SK-N-SH treated with all-trans-retinoic acid at 6 μM for 48 hours (cell line): Measurements from ENCODE around the gene RGMA.

Source experiments
- ATAC-seq: fragments of 200-7000 bp; cut with Tn5 transposase; 3 replicates; pipeline ENCODE4 v1.9.1; 2020; ENCODE audit warnings: mild to moderate bottlenecking, moderate library complexity
- ARNTL ChIP-seq: fragments of 450-650 bp; formaldehyde crosslinking; IDR thresholded peaks from 2 replicates; pipeline ENCODE4 v1.5.0; 2020; ENCODE audit warnings: low read depth, mild to moderate bottlenecking, moderate library complexity, borderline replicate concordance
- CREB5 ChIP-seq: fragments of 250-450 bp; sonication (Bioruptor Pico); IDR thresholded peaks from 2 replicates; pipeline ENCODE4 v1.5.1; 2020; ENCODE audit warnings: low read depth, mild to moderate bottlenecking, moderate library complexity
- CSDC2 ChIP-seq: fragments of 250-450 bp; sonication (Bioruptor Pico); IDR thresholded peaks from 2 replicates; pipeline ENCODE4 v1.5.0; 2020; ENCODE audit warnings: mild to moderate bottlenecking, moderate library complexity
- GLIS3 ChIP-seq: fragments of 250-450 bp; sonication (Bioruptor Pico); IDR thresholded peaks from 2 replicates; pipeline ENCODE4 v1.5.0; 2020; ENCODE audit warnings: mild to moderate bottlenecking, moderate library complexity
- ISL1 ChIP-seq: fragments of 250-450 bp; sonication (Bioruptor Pico); IDR thresholded peaks from 2 replicates; pipeline ENCODE4 v2.1.2; 2022; ENCODE audit warnings: mild to moderate bottlenecking, moderate library complexity
- OSR1 ChIP-seq: fragments of 250-450 bp; sonication (Bioruptor Pico); IDR thresholded peaks from 2 replicates; pipeline ENCODE4 v1.8.0; 2022; ENCODE audit warnings: moderate library complexity, mild to moderate bottlenecking, inconsistent platforms
- PATZ1 ChIP-seq: fragments of 250-450 bp; sonication (Bioruptor Pico); IDR thresholded peaks from 2 replicates; pipeline ENCODE4 v1.8.0; 2020; ENCODE audit warnings: mild to moderate bottlenecking, moderate library complexity, borderline replicate concordance
- PPARA ChIP-seq: fragments of 250-450 bp; sonication (Bioruptor Pico); IDR thresholded peaks from 2 replicates; pipeline ENCODE4 v1.5.0; 2020; ENCODE audit warnings: mild to moderate bottlenecking, borderline replicate concordance
- RARB ChIP-seq: fragments of 250-450 bp; sonication (Bioruptor Pico); IDR thresholded peaks from 2 replicates; pipeline ENCODE4 v1.8.0; 2021; ENCODE audit warnings: mild to moderate bottlenecking, moderate library complexity
- SNAI2 ChIP-seq: fragments of 250-450 bp; sonication (Bioruptor Pico); IDR thresholded peaks from 2 replicates; pipeline ENCODE4 v1.5.0; 2020; ENCODE audit warnings: mild to moderate bottlenecking, moderate library complexity
- TCF4 ChIP-seq: fragments of 250-450 bp; sonication (Bioruptor Pico); IDR thresholded peaks from 2 replicates; pipeline ENCODE4 v1.8.0; 2021; ENCODE audit warnings: mild to moderate bottlenecking, moderate library complexity, borderline replicate concordance
- TOX ChIP-seq: fragments of 250-450 bp; sonication (Bioruptor Pico); IDR thresholded peaks from 2 replicates; pipeline ENCODE4 v1.8.0; 2021; ENCODE audit warnings: mild to moderate bottlenecking, moderate library complexity, borderline replicate concordance
- ZC3H10 ChIP-seq: fragments of 250-450 bp; sonication (Bioruptor Pico); IDR thresholded peaks from 2 replicates; pipeline ENCODE4 v1.5.1; 2021; ENCODE audit warnings: mild to moderate bottlenecking, moderate library complexity
- ZFP3 ChIP-seq: fragments of 250-450 bp; sonication (Bioruptor Pico); IDR thresholded peaks from 2 replicates; pipeline ENCODE4 v1.5.0; 2020; ENCODE audit warnings: mild to moderate bottlenecking, moderate library complexity
- ZFP30 ChIP-seq: fragments of 450-650 bp; formaldehyde crosslinking; IDR thresholded peaks from 2 replicates; pipeline ENCODE4 v1.5.0; 2022; ENCODE audit warnings: mild to moderate bottlenecking, moderate library complexity
- ZNF565 ChIP-seq: fragments of 450-650 bp; formaldehyde crosslinking; conservative IDR thresholded peaks from 2 replicates; pipeline ENCODE4 v1.5.0; 2020; ENCODE audit warnings: low read depth, mild to moderate bottlenecking, moderate library complexity
- ZNF70 ChIP-seq: fragments of 450-650 bp; formaldehyde crosslinking; IDR thresholded peaks from 2 replicates; pipeline ENCODE4 v1.5.0; 2020; ENCODE audit warnings: mild to moderate bottlenecking, moderate library complexity
- ZNF8 ChIP-seq: fragments of 450-650 bp; formaldehyde crosslinking; IDR thresholded peaks from 2 replicates; pipeline ENCODE4 v1.5.0; 2020; ENCODE audit warnings: mild to moderate bottlenecking, moderate library complexity
- TF ChIP-seq, protein P1 (sequence below): fragments of 250-450 bp; sonication (Bioruptor Pico); IDR thresholded peaks from 2 replicates; pipeline ENCODE4 v1.5.1; 2021; ENCODE audit warnings: mild to moderate bottlenecking, moderate library complexity
- TF ChIP-seq, protein P2 (sequence below): fragments of 250-450 bp; sonication (Bioruptor Pico); IDR thresholded peaks from 2 replicates; pipeline ENCODE4 v1.8.0; 2021; ENCODE audit warnings: low read depth, mild to moderate bottlenecking, moderate library complexity, borderline replicate concordance

RGMA gene

GRCh38 chr15:93048426-93048721, 40.6 kb downstream of the RGMA start:
- TF ChIP-seq PPARA (CRISPR knock-in tag) (no peak), SNAI2 (CRISPR knock-in tag) (no peak), ZNF70 (no peak), CREB5 (CRISPR knock-in tag) (no peak), ZNF8 (no peak), TCF4 (CRISPR knock-in tag) (no peak)
- no peak for ATAC-seq

- TF ChIP-seq TCF4 (CRISPR knock-in tag) = no peak
- TF ChIP-seq, protein P1, sequence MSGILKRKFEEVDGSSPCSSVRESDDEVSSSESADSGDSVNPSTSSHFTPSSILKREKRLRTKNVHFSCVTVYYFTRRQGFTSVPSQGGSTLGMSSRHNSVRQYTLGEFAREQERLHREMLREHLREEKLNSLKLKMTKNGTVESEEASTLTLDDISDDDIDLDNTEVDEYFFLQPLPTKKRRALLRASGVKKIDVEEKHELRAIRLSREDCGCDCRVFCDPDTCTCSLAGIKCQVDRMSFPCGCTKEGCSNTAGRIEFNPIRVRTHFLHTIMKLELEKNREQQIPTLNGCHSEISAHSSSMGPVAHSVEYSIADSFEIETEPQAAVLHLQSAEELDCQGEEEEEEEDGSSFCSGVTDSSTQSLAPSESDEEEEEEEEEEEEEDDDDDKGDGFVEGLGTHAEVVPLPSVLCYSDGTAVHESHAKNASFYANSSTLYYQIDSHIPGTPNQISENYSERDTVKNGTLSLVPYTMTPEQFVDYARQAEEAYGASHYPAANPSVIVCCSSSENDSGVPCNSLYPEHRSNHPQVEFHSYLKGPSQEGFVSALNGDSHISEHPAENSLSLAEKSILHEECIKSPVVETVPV (CRISPR knock-in tag) = no peak
- TF ChIP-seq RARB = no peak
- TF ChIP-seq, protein P2, sequence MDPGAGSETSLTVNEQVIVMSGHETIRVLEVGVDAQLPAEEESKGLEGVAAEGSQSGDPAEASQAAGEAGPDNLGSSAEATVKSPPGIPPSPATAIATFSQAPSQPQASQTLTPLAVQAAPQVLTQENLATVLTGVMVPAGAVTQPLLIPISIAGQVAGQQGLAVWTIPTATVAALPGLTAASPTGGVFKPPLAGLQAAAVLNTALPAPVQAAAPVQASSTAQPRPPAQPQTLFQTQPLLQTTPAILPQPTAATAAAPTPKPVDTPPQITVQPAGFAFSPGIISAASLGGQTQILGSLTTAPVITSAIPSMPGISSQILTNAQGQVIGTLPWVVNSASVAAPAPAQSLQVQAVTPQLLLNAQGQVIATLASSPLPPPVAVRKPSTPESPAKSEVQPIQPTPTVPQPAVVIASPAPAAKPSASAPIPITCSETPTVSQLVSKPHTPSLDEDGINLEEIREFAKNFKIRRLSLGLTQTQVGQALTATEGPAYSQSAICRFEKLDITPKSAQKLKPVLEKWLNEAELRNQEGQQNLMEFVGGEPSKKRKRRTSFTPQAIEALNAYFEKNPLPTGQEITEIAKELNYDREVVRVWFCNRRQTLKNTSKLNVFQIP = no peak
- no peak for TF ChIP-seq PATZ1 (CRISPR knock-in tag)
- TF ChIP-seq ISL1 (CRISPR knock-in tag) = no peak
- TF ChIP-seq CSDC2 (CRISPR knock-in tag) = no peak
- no peak for TF ChIP-seq PPARA (CRISPR knock-in tag)
- TF ChIP-seq OSR1 (CRISPR knock-in tag) = no peak
- TF ChIP-seq GLIS3 (CRISPR knock-in tag) = no peak
- no peak for TF ChIP-seq ZNF8
- no peak for TF ChIP-seq ZFP30 (CRISPR knock-in tag)
- TF ChIP-seq ZNF565 (CRISPR knock-in tag) = no peak
- no peak for TF ChIP-seq TOX (CRISPR knock-in tag)
- TF ChIP-seq ZC3H10 (CRISPR knock-in tag) = no peak
- no peak for TF ChIP-seq ZFP3 (CRISPR knock-in tag)
- ATAC-seq = no peak
Observed at GRCh38 chr15:93047621-93048425, 41.2 kb downstream of the RGMA start.

DNA sequence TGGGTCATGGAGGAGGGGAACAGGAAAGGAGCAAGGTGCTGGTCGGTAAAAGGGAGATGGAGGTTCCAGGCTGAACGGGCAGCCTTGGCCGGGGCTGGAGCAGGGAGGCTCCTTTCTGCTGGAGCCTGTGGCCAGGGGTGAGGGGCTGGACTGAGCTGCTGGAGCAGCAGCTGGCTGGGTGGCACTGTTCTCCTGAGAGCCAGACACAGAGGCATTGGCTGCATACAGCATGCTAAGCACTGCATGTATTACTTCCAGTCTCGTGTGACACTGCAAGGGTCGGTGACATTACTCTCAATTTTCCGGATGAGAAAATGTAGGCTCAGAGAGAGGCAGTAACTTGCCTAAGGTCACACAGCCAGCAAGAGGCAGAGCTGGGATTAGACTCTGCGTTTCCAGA, 42.3 kb downstream of the RGMA start:
- TF ChIP-seq GLIS3 (CRISPR knock-in tag) (no peak), ARNTL (no peak), CREB5 (CRISPR knock-in tag) (no peak), PATZ1 (CRISPR knock-in tag) (no peak)
- ATAC-seq = no peak
